H9 (cell line): Measurements from ENCODE around the gene SEMA3D. TPM values are rescaled to one million over a fixed set of nuclear protein-coding genes. Genes with fewer than 3 reads are reported as not detected.

Experiments
- DNase-seq: peaks from one replicate; pipeline ENCODE4 v3.0.0-alpha.2; 2017
- H2AFZ ChIP-seq: one replicate; pipeline ENCODE4 v1.6.1; 2013; ENCODE audit warnings: mild to moderate bottlenecking, low read length, control low read depth, moderate library complexity
- H2AK5ac ChIP-seq: 2 replicates; pipeline ENCODE4 v1.6.1; 2013; ENCODE audit warnings: low read length, control low read depth, mixed read lengths; ENCODE audit not compliant: insufficient read length
- H2BK120ac ChIP-seq: one replicate; pipeline ENCODE4 v1.6.1; 2013; ENCODE audit warnings: low read depth, mild to moderate bottlenecking, low read length, control low read depth, inconsistent platforms; ENCODE audit not compliant: poor library complexity, severe bottlenecking
- H2BK12ac ChIP-seq: 2 replicates; pipeline ENCODE4 v1.6.1; 2013; ENCODE audit warnings: low read length, control low read depth, mixed read lengths, low read depth; ENCODE audit not compliant: insufficient read length
- H2BK15ac ChIP-seq: 2 replicates; pipeline ENCODE4 v1.6.1; 2013; ENCODE audit warnings: low read depth, low read length, control low read depth
- H2BK20ac ChIP-seq: one replicate; pipeline ENCODE4 v1.6.1; 2013; ENCODE audit warnings: low read depth, mild to moderate bottlenecking, low read length, control low read depth, inconsistent platforms; ENCODE audit not compliant: poor library complexity, severe bottlenecking
- H2BK5ac ChIP-seq: 2 replicates; pipeline ENCODE4 v1.6.1; 2013; ENCODE audit warnings: low read length, control low read depth, mixed read lengths; ENCODE audit not compliant: insufficient read length
- H3K14ac ChIP-seq: 2 replicates; pipeline ENCODE4 v1.6.1; 2013; ENCODE audit warnings: low read length, control low read depth; ENCODE audit not compliant: insufficient read depth
- H3K18ac ChIP-seq: 2 replicates; pipeline ENCODE4 v1.6.1; 2013; ENCODE audit warnings: low read depth, mild to moderate bottlenecking, mixed read lengths, low read length, control low read depth; ENCODE audit not compliant: insufficient read length
- H3K23ac ChIP-seq: 2 replicates; pipeline ENCODE4 v1.6.1; 2013; ENCODE audit warnings: low read length, control low read depth, mixed read lengths, low read depth; ENCODE audit not compliant: insufficient read length
- H3K23me2 ChIP-seq: 2 replicates; pipeline ENCODE4 v1.6.1; 2013; ENCODE audit warnings: low read depth, mild to moderate bottlenecking, mixed read lengths, low read length, control low read depth; ENCODE audit not compliant: insufficient read length, poor library complexity, severe bottlenecking
- H3K27ac ChIP-seq: 2 replicates; pipeline ENCODE4 v1.5.1; 2013; ENCODE audit warnings: low read length, control low read depth, mixed read lengths, low read depth; ENCODE audit not compliant: insufficient read length
- H3K27me3 ChIP-seq: 2 replicates; pipeline ENCODE4 v1.6.1; 2013; ENCODE audit warnings: low read length, control low read depth, inconsistent platforms; ENCODE audit not compliant: insufficient read depth
- H3K4ac ChIP-seq: 2 replicates; pipeline ENCODE4 v1.6.1; 2013; ENCODE audit warnings: low read depth, mild to moderate bottlenecking, control low read depth, inconsistent platforms, low read length, moderate library complexity
- H3K4me1 ChIP-seq: 2 replicates; pipeline ENCODE4 v1.6.1; 2013; ENCODE audit warnings: low read length, control low read depth, inconsistent platforms; ENCODE audit not compliant: insufficient read depth
- H3K4me2 ChIP-seq: 2 replicates; pipeline ENCODE4 v1.6.1; 2013; ENCODE audit warnings: low read length, control low read depth, mixed read lengths; ENCODE audit not compliant: insufficient read length, insufficient read depth
- H3K56ac ChIP-seq: 2 replicates; pipeline ENCODE4 v1.6.1; 2013; ENCODE audit warnings: low read depth, mild to moderate bottlenecking, mixed read lengths, low read length, control low read depth; ENCODE audit not compliant: insufficient read length
- H3K79me1 ChIP-seq: 2 replicates; pipeline ENCODE4 v1.6.1; 2013; ENCODE audit warnings: low read depth, mild to moderate bottlenecking, moderate library complexity, low read length, control low read depth, inconsistent platforms; ENCODE audit not compliant: insufficient read depth, poor library complexity, severe bottlenecking
- H3K79me2 ChIP-seq: 2 replicates; pipeline ENCODE4 v1.6.1; 2013; ENCODE audit warnings: low read length, control low read depth, inconsistent platforms; ENCODE audit not compliant: insufficient read depth
- H3K9ac ChIP-seq: 2 replicates; pipeline ENCODE4 v1.6.1; 2013; ENCODE audit warnings: low read length, control low read depth, mixed read lengths; ENCODE audit not compliant: insufficient read length; ENCODE audit errors: extremely low read depth
- H3K9me3 ChIP-seq: one replicate; pipeline ENCODE4 v1.6.1; 2013; ENCODE audit warnings: low read depth, low read length, inconsistent platforms; ENCODE audit not compliant: control insufficient read depth
- H3T11ph ChIP-seq: one replicate; pipeline ENCODE4 v1.6.1; 2013; ENCODE audit warnings: mild to moderate bottlenecking, low read length, control low read depth, inconsistent platforms
- H4K20me1 ChIP-seq: one replicate; pipeline ENCODE4 v1.6.1; 2013; ENCODE audit not compliant: control insufficient read depth, insufficient read length, insufficient read depth
- H4K5ac ChIP-seq: 2 replicates; pipeline ENCODE4 v1.6.1; 2013; ENCODE audit warnings: low read depth, mild to moderate bottlenecking, mixed read lengths, low read length, control low read depth; ENCODE audit not compliant: insufficient read length
- H4K8ac ChIP-seq: replicated peaks from 2 replicates; pipeline ENCODE4 v1.6.1; 2013; ENCODE audit warnings: low read length, control low read depth, mixed read lengths, low read depth; ENCODE audit not compliant: insufficient read length
- H4K91ac ChIP-seq: 2 replicates; pipeline ENCODE4 v1.6.1; 2013; ENCODE audit warnings: low read depth, mild to moderate bottlenecking, moderate library complexity, mixed read lengths, low read length, control low read depth; ENCODE audit not compliant: insufficient read length
- H3K27ac Mint-ChIP-seq, 3 experiments: 2 replicates in 2 of 3; 3 replicates in 1 of 3; pipeline ENCODE4 v1.8.0; 2020 to 2021; ENCODE audit warnings: mixed read lengths in 3 of 3, mild to moderate bottlenecking in 1 of 3, moderate library complexity in 1 of 3
- H3K27me3 Mint-ChIP-seq: 2 replicates; pipeline ENCODE4 v1.8.0; 2021; ENCODE audit warnings: low read depth, mild to moderate bottlenecking, moderate library complexity, mixed read lengths
- H3K36me3 Mint-ChIP-seq, 3 experiments: 2 replicates in 2 of 3; 3 replicates in 1 of 3; pipeline ENCODE4 v1.8.0; 2020 to 2021; ENCODE audit warnings: low read depth in 3 of 3, mixed read lengths in 3 of 3; ENCODE audit not compliant: insufficient read depth in 1 of 3
- H3K4me1 Mint-ChIP-seq, 2 experiments: 2 replicates each; pipeline ENCODE4 v1.8.0; 2020; ENCODE audit warnings: mixed read lengths in 2 of 2
- H3K4me3 Mint-ChIP-seq, 2 experiments: 2 replicates in 1 of 2; 3 replicates in 1 of 2; pipeline ENCODE4 v1.8.0; 2020 to 2021; ENCODE audit warnings: mild to moderate bottlenecking in 2 of 2, mixed read lengths in 2 of 2, moderate library complexity in 1 of 2
- H3K9me3 Mint-ChIP-seq, 2 experiments: 2 replicates in 1 of 2; 3 replicates in 1 of 2; pipeline ENCODE4 v1.8.0; 2020; ENCODE audit warnings: mild to moderate bottlenecking in 2 of 2, mixed read lengths in 2 of 2, moderate library complexity in 1 of 2
- WGBS: extraction: QIAGEN DNeasy Blood & Tissue Kit; methylation state at CpG from one replicate; pipeline ENCODE4 v1.1.7; 2013; ENCODE audit warnings: missing lambda C conversion rate, low lambda C conversion rate, mixed read lengths; ENCODE audit not compliant: insufficient read length; ENCODE audit errors: extremely low coverage; 5-methylcytosine and 5-hydroxymethylcytosine counted together
- total RNA-seq: library from RNA; stranded (reverse); gene quantifications from 2 replicates; pipeline ENCODE4 v1.2.1, GENCODE V29; 2021
- TF ChIP-seq, protein P1 (sequence below): fragments of 200-600 bp; sonication (generic); conservative IDR thresholded peaks from 3 replicates; pipeline ENCODE4 v1.8.0; 2021; ENCODE audit warnings: antibody characterized with exemption, mild to moderate bottlenecking

The SEMA3D gene
- total RNA-seq, 1 experiment from 2014 or later, result 5.4 TPM

- H3K4me2 ChIP-seq, result no peak overlapping the region
- no CpG with 5 or more reads among the region's 1 CpG for WGBS
These were observed 140.3 kb downstream of the SEMA3D start for GRCh38 chr7:85046534-85046933.

More at GRCh38 chr7:85046534-85046933, 140.3 kb downstream of the SEMA3D start:
- H3K79me1 ChIP-seq, result no peaks in the 10 kb centered on the region
- Mint-ChIP-seq H3K9me3 (no peaks in the 10 kb centered on the region), H3K27ac (no peak overlapping the region), H3K4me3 (no peak overlapping the region), H3K36me3 (no peaks in the 10 kb centered on the region), H3K4me1 (peaks cover 9% of the 10 kb centered on the region in 2 experiments), H3K27me3 (no peaks in the 10 kb centered on the region)
- no peak overlapping the region for H2AK5ac ChIP-seq
- H2BK120ac ChIP-seq, result no peak overlapping the region
- no peak overlapping the region for H3K4ac ChIP-seq
- no peak overlapping the region for H4K5ac ChIP-seq
- H4K91ac ChIP-seq, result no peak overlapping the region
- H4K20me1 ChIP-seq, result no peaks in the 10 kb centered on the region
- no peak overlapping the region for H2AFZ ChIP-seq
- H2BK15ac ChIP-seq, result no peak overlapping the region
- TF ChIP-seq, protein P1, sequence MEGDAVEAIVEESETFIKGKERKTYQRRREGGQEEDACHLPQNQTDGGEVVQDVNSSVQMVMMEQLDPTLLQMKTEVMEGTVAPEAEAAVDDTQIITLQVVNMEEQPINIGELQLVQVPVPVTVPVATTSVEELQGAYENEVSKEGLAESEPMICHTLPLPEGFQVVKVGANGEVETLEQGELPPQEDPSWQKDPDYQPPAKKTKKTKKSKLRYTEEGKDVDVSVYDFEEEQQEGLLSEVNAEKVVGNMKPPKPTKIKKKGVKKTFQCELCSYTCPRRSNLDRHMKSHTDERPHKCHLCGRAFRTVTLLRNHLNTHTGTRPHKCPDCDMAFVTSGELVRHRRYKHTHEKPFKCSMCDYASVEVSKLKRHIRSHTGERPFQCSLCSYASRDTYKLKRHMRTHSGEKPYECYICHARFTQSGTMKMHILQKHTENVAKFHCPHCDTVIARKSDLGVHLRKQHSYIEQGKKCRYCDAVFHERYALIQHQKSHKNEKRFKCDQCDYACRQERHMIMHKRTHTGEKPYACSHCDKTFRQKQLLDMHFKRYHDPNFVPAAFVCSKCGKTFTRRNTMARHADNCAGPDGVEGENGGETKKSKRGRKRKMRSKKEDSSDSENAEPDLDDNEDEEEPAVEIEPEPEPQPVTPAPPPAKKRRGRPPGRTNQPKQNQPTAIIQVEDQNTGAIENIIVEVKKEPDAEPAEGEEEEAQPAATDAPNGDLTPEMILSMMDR, result no peak
- no peak overlapping the region for H3K18ac ChIP-seq
- no peak overlapping the region for H3K23ac ChIP-seq
- H3K79me2 ChIP-seq, result no peaks in the 10 kb centered on the region
- H2BK20ac ChIP-seq, result no peak overlapping the region
- no peak overlapping the region for H3K9ac ChIP-seq
- H3T11ph ChIP-seq, result no peak overlapping the region
- H3K56ac ChIP-seq, result no peak overlapping the region
- no peak overlapping the region for H4K8ac ChIP-seq
- H3K9me3 ChIP-seq, result no peaks in the 10 kb centered on the region
- no peak overlapping the region for H3K14ac ChIP-seq
- no peak overlapping the region for H3K27ac ChIP-seq
- H3K27me3 ChIP-seq, result no peaks in the 10 kb centered on the region
- H2BK5ac ChIP-seq, result no peak overlapping the region
- no peak for DNase-seq
- no peaks in the 10 kb centered on the region for H3K4me1 ChIP-seq
- H2BK12ac ChIP-seq, result no peak overlapping the region
- H3K23me2 ChIP-seq, result no peaks in the 10 kb centered on the region
